Activated CD4-positive, alpha-beta T cell treated with anti-CD3 and anti-CD28 coated beads, Interleukin-2, amount 10 ng/mL, durations not matched to agents 24 days and 14 days (primary cell): ENCODE data around the gene FRMD4A. TPM values are rescaled to one million over a fixed set of nuclear protein-coding genes. Genes with fewer than 3 reads are reported as not detected.
A peak's percentile ranks its signal among the peaks of the same experiment; 100 is the strongest.

Experiments
- DNase-seq: peaks from one replicate; pipeline ENCODE4 v3.0.0; 2022
- H3K27ac Mint-ChIP-seq: one replicate; pipeline ENCODE4 v1.8.0; 2022; ENCODE audit warnings: mild to moderate bottlenecking, mixed read lengths
- H3K27me3 Mint-ChIP-seq: one replicate; pipeline ENCODE4 v1.8.0; 2022; ENCODE audit warnings: mixed read lengths
- H3K36me3 Mint-ChIP-seq: one replicate; pipeline ENCODE4 v1.8.0; 2022; ENCODE audit warnings: low read depth, mild to moderate bottlenecking, mixed read lengths
- H3K4me1 Mint-ChIP-seq: one replicate; pipeline ENCODE4 v1.8.0; 2021; ENCODE audit warnings: mixed read lengths
- H3K4me3 Mint-ChIP-seq: one replicate; pipeline ENCODE4 v1.8.0; 2022; ENCODE audit warnings: mild to moderate bottlenecking, moderate library complexity, mixed read lengths
- H3K9me3 Mint-ChIP-seq: one replicate; pipeline ENCODE4 v1.8.0; 2021; ENCODE audit warnings: mixed read lengths
- intact Hi-C: fragments of 100-400 bp; cut with micrococcal nuclease; formaldehyde crosslinking; loops from one replicate; pipeline ENCODE4 v1.15.1; 2023
- total RNA-seq: library from RNA; stranded (reverse); gene quantifications from 2 replicates; pipeline ENCODE4 v1.2.3, GENCODE V29; 2022

The FRMD4A gene
- total RNA-seq, 1 donor from 2014 or later: 0.98 TPM

GRCh38 chr10:14022954-14023672 is 307.6 kb downstream of the FRMD4A start:
- peaks cover 7% of the 10 kb centered on the region for H3K9me3 Mint-ChIP-seq
- no peaks in the 10 kb centered on the region for H3K4me1 Mint-ChIP-seq
- intact Hi-C loops: no loop called here
- no peaks in the 10 kb centered on the region for H3K36me3 Mint-ChIP-seq
- H3K27ac Mint-ChIP-seq: no peak overlapping the region
- H3K27me3 Mint-ChIP-seq: peaks cover 32% of the 10 kb centered on the region
- H3K4me3 Mint-ChIP-seq: no peak overlapping the region
- DNase-seq: no peak

GRCh38 chr10:14022052-14022451 is 308.7 kb downstream of the FRMD4A start:
- Mint-ChIP-seq H3K9me3 (peaks cover 7% of the 10 kb centered on the region), H3K27me3 (peaks cover 29% of the 10 kb centered on the region), H3K4me3 (no peak overlapping the region), H3K27ac (no peak overlapping the region), H3K4me1 (no peaks in the 10 kb centered on the region), H3K36me3 (no peaks in the 10 kb centered on the region)
- DNase-seq: no peak
- intact Hi-C loops: no loop called here

- H3K36me3 Mint-ChIP-seq: no peaks in the 10 kb centered on the region
- H3K27ac Mint-ChIP-seq: no peak overlapping the region
- intact Hi-C loops: no loop called here
- H3K27me3 Mint-ChIP-seq: peaks cover 27% of the 10 kb centered on the region
- DNase-seq: no peak
- peaks cover 7% of the 10 kb centered on the region for H3K9me3 Mint-ChIP-seq
- H3K4me3 Mint-ChIP-seq: no peak overlapping the region
- H3K4me1 Mint-ChIP-seq: peaks cover 6% of the 10 kb centered on the region
These were observed 310.6 kb downstream of the FRMD4A start for GRCh38 chr10:14020037-14020664.

GRCh38 chr10:14017467-14017866 is 313.3 kb downstream of the FRMD4A start:
- H3K27me3 Mint-ChIP-seq: peaks cover 20% of the 10 kb centered on the region
- H3K36me3 Mint-ChIP-seq: no peaks in the 10 kb centered on the region
- H3K4me1 Mint-ChIP-seq: peaks cover 6% of the 10 kb centered on the region
- peaks cover 7% of the 10 kb centered on the region for H3K9me3 Mint-ChIP-seq
- intact Hi-C loops: no loop called here
- H3K4me3 Mint-ChIP-seq: no peak overlapping the region
- H3K27ac Mint-ChIP-seq: no peak overlapping the region
- DNase-seq: no peak

GRCh38 chr10:14016931-14017333 is 313.8 kb downstream of the FRMD4A start:
- Mint-ChIP-seq H3K27me3 (peaks cover 17% of the 10 kb centered on the region), H3K4me3 (no peak overlapping the region), H3K4me1 (peaks cover 6% of the 10 kb centered on the region), H3K27ac (no peak overlapping the region), H3K36me3 (no peaks in the 10 kb centered on the region), H3K9me3 (peaks cover 7% of the 10 kb centered on the region)
- intact Hi-C loops: no loop called here
- no peak for DNase-seq

- H3K4me3 Mint-ChIP-seq: no peak overlapping the region
- H3K27me3 Mint-ChIP-seq: peaks cover 18% of the 10 kb centered on the region
- H3K36me3 Mint-ChIP-seq: no peaks in the 10 kb centered on the region
- H3K4me1 Mint-ChIP-seq: peaks cover 6% of the 10 kb centered on the region
- DNase-seq: no peak
- H3K27ac Mint-ChIP-seq: no peak overlapping the region
- intact Hi-C loops: no loop called here
- H3K9me3 Mint-ChIP-seq: peaks cover 7% of the 10 kb centered on the region
These were observed 314.6 kb downstream of the FRMD4A start for GRCh38 chr10:14016011-14016536.

GRCh38 chr10:14014423-14014822 is 316.3 kb downstream of the FRMD4A start:
- DNase-seq: no peak
- no peak overlapping the region for H3K27ac Mint-ChIP-seq
- no peak overlapping the region for H3K4me3 Mint-ChIP-seq
- H3K9me3 Mint-ChIP-seq: peaks cover 7% of the 10 kb centered on the region
- H3K36me3 Mint-ChIP-seq: no peaks in the 10 kb centered on the region
- peaks cover 22% of the 10 kb centered on the region for H3K27me3 Mint-ChIP-seq
- intact Hi-C loops: no loop called here
- H3K4me1 Mint-ChIP-seq: peaks cover 16% of the 10 kb centered on the region

- H3K9me3 Mint-ChIP-seq: no peaks in the 10 kb centered on the region
- no peak overlapping the region for H3K4me3 Mint-ChIP-seq
These were observed 319.8 kb downstream of the FRMD4A start for GRCh38 chr10:14010769-14011574.

GRCh38 chr10:14010101-14010558 is 320.6 kb downstream of the FRMD4A start:
- no peak for DNase-seq
- Mint-ChIP-seq H3K27ac (peak overlapping the region; percentile 82), H3K27me3 (peaks cover 23% of the 10 kb centered on the region), H3K36me3 (no peaks in the 10 kb centered on the region), H3K4me1 (peaks cover 28% of the 10 kb centered on the region), H3K9me3 (no peaks in the 10 kb centered on the region), H3K4me3 (peak overlapping the region; percentile 82)
- intact Hi-C loops: no loop called here

More at GRCh38 chr10:14010769-14011574, 319.8 kb downstream of the FRMD4A start:
- no peak overlapping the region for H3K27ac Mint-ChIP-seq
- H3K4me1 Mint-ChIP-seq: peaks cover 29% of the 10 kb centered on the region
- no peaks in the 10 kb centered on the region for H3K36me3 Mint-ChIP-seq
- peaks cover 23% of the 10 kb centered on the region for H3K27me3 Mint-ChIP-seq
- intact Hi-C loops: no loop called here
- DNase-seq: no peak

- DNase-seq: peak; percentile 85
- Mint-ChIP-seq H3K4me3 (peak overlapping the region; percentile 82), H3K9me3 (no peaks in the 10 kb centered on the region), H3K27ac (peak overlapping the region; percentile 82), H3K27me3 (peaks cover 22% of the 10 kb centered on the region), H3K4me1 (peaks cover 28% of the 10 kb centered on the region), H3K36me3 (no peaks in the 10 kb centered on the region)
- intact Hi-C loops: loop anchor here (1.0 to 5.0 kb wide), 4 partner anchors 175 to 639 kb away; partner anchors contain the start of gene PRPF18
These were observed 321.2 kb downstream of the FRMD4A start for GRCh38 chr10:14009371-14010100.

- intact Hi-C loops: loop anchor here (1.0 to 5.0 kb wide), 4 partner anchors 176 to 640 kb away; partner anchors contain the start of gene PRPF18
- H3K27ac Mint-ChIP-seq: peak overlapping the region; percentile 58
- H3K9me3 Mint-ChIP-seq: no peaks in the 10 kb centered on the region
- H3K4me1 Mint-ChIP-seq: peaks cover 28% of the 10 kb centered on the region
- no peak for DNase-seq
- no peaks in the 10 kb centered on the region for H3K36me3 Mint-ChIP-seq
- H3K4me3 Mint-ChIP-seq: peak overlapping the region; percentile 82
- peaks cover 21% of the 10 kb centered on the region for H3K27me3 Mint-ChIP-seq
These were observed 322.0 kb downstream of the FRMD4A start for GRCh38 chr10:14008740-14009080.

GRCh38 chr10:14004536-14004935 is 326.2 kb downstream of the FRMD4A start:
- Mint-ChIP-seq H3K36me3 (no peaks in the 10 kb centered on the region), H3K4me3 (no peak overlapping the region), H3K9me3 (no peaks in the 10 kb centered on the region), H3K27me3 (peaks cover 21% of the 10 kb centered on the region), H3K4me1 (peaks cover 25% of the 10 kb centered on the region), H3K27ac (no peak overlapping the region)
- no peak for DNase-seq
- intact Hi-C loops: no loop called here

- Mint-ChIP-seq H3K36me3 (no peaks in the 10 kb centered on the region), H3K9me3 (no peaks in the 10 kb centered on the region), H3K27ac (no peak overlapping the region), H3K27me3 (peaks cover 19% of the 10 kb centered on the region), H3K4me1 (peaks cover 18% of the 10 kb centered on the region), H3K4me3 (no peak overlapping the region)
- no peak for DNase-seq
- intact Hi-C loops: no loop called here
These were observed 327.1 kb downstream of the FRMD4A start for GRCh38 chr10:14003517-14004184.
